HG03469 (cell line): Measurements from ENCODE around the gene RNASEH1.
A peak's percentile ranks its signal among the peaks of the same experiment; 100 is the strongest.

Experiments used
- ATAC-seq: cut with Tn5 transposase; IDR thresholded peaks from one replicate; pipeline ENCODE4 v1.9.1; 2021; ENCODE audit warnings: mild to moderate bottlenecking, moderate library complexity, moderate number of reproducible peaks; ENCODE audit not compliant: unreplicated experiment

Gene RNASEH1

GRCh38 chr2:3563521-3563976 lies 5.4 kb upstream of the RNASEH1 start:
- peak; percentile 40 for ATAC-seq

- ATAC-seq = peak; percentile 10
These were observed 411 bp downstream of the RNASEH1 start for GRCh38 chr2:3557639-3558204.

- ATAC-seq = no peak
These were observed 4.2 kb downstream of the RNASEH1 start for GRCh38 chr2:3553946-3554345.

- no peak for ATAC-seq
These were observed 10.2 kb downstream of the RNASEH1 start for GRCh38 chr2:3547915-3548314.

GRCh38 chr2:3545788-3546478 lies 12.2 kb downstream of the RNASEH1 start:
- ATAC-seq = no peak

GRCh38 chr2:3543023-3543683 lies 15.0 kb downstream of the RNASEH1 start:
- ATAC-seq = no peak

- ATAC-seq = no peak
These were observed 16.0 kb downstream of the RNASEH1 start for GRCh38 chr2:3542107-3542506.

GRCh38 chr2:3539836-3540235 lies 18.3 kb downstream of the RNASEH1 start:
- no peak for ATAC-seq

GRCh38 chr2:3536682-3537632 lies 21.2 kb downstream of the RNASEH1 start:
- no peak for ATAC-seq

GRCh38 chr2:3535794-3536681 lies 22.1 kb downstream of the RNASEH1 start:
- ATAC-seq = no peak

GRCh38 chr2:3535467-3535793 lies 22.7 kb downstream of the RNASEH1 start:
- no peak for ATAC-seq

GRCh38 chr2:3534251-3534814 lies 23.8 kb downstream of the RNASEH1 start:
- ATAC-seq = no peak

- ATAC-seq = no peak
These were observed 24.3 kb downstream of the RNASEH1 start for GRCh38 chr2:3533836-3534235.

GRCh38 chr2:3532941-3533340 lies 25.2 kb downstream of the RNASEH1 start:
- ATAC-seq = no peak

- no peak for ATAC-seq
These were observed 28.7 kb downstream of the RNASEH1 start for GRCh38 chr2:3529316-3530025.

- no peak for ATAC-seq
These were observed 30.0 kb downstream of the RNASEH1 start for GRCh38 chr2:3527886-3528785.

- no peak for ATAC-seq
These were observed 31.3 kb downstream of the RNASEH1 start for GRCh38 chr2:3526871-3527270.

GRCh38 chr2:3523551-3524041 lies 34.5 kb downstream of the RNASEH1 start:
- no peak for ATAC-seq
